Esophagus squamous epithelium (tissue), 5 donors: Measurements from ENCODE around the gene PEX13. TPM values are rescaled to one million over a fixed set of nuclear protein-coding genes. Genes with fewer than 3 reads are reported as not detected.
A peak's percentile ranks its signal among the peaks of the same experiment; 100 is the strongest.

Source experiments
- DNase-seq: peaks from one replicate; lab custom pipeline; 2025; lab: John Stamatoyannopoulos, UW
- H3K27ac ChIP-seq, 4 donors: fragments of 200-600 bp; sonication (generic); one replicate each; pipeline ENCODE4 v1.5.1; 2016 to 2019; ENCODE audit warnings: mild to moderate bottlenecking in 1 of 4
- H3K27me3 ChIP-seq, 4 donors: fragments of 200-600 bp; sonication (generic); 1 replicate in 3 of 4; 2 replicates in 1 of 4; pipeline versions ENCODE4 v1.5.1 to v1.6.0; 2017 to 2021; ENCODE audit warnings: antibody characterized with exemption in 1 of 4
- H3K36me3 ChIP-seq, 3 donors: fragments of 200-600 bp; sonication (generic); one replicate each; pipeline ENCODE4 v1.5.1; 2016 to 2019
- H3K4me1 ChIP-seq, 3 donors: fragments of 200-600 bp; sonication (generic); one replicate each; pipeline ENCODE4 v1.5.1; 2017 to 2019
- H3K4me3 ChIP-seq, 4 donors: fragments of 200-600 bp; sonication (generic); 1 replicate in 3 of 4; 2 replicates in 1 of 4; pipeline ENCODE4 v1.5.1; 2016 to 2019; ENCODE audit warnings: mild to moderate bottlenecking in 2 of 4, moderate library complexity in 1 of 4
- H3K9me3 ChIP-seq, 3 donors: fragments of 200-600 bp; sonication (generic); one replicate each; pipeline ENCODE4 v1.5.1; 2016 to 2019
- POLR2A ChIP-seq, 4 donors: fragments of 450-650 bp; IDR thresholded peaks; one replicate each; pipeline ENCODE4 v1.6.1; 2017; ENCODE audit warnings: antibody characterized with exemption in 4 of 4, mild to moderate bottlenecking in 4 of 4, moderate library complexity in 3 of 4
- WGBS, 2 donors: methylation state at CpG; one replicate each; pipeline ENCODE4 v1.1.5; 2018; 5-methylcytosine and 5-hydroxymethylcytosine counted together
- intact Hi-C: fragments of 100-400 bp; cut with DNase I; formaldehyde crosslinking; loops from one replicate; pipeline ENCODE4 v1.15.0; 2022
- total RNA-seq, 4 donors: library from RNA; depleted of rRNA; stranded (reverse); fragments of >200 nt; gene quantifications; one replicate each; pipeline ENCODE4 v1.1.0, GENCODE V29; 2016
- TF ChIP-seq, protein P1 (sequence below), 6 experiments: fragments of 450-650 bp in 4 of 6; fragments of 200-600 bp in 2 of 6; sonication (generic) in 2 of 6; IDR thresholded peaks; one replicate each; pipeline ENCODE4 v1.5.1; 2016 to 2019; ENCODE audit warnings: antibody characterized with exemption in 6 of 6, mild to moderate bottlenecking in 4 of 6, moderate library complexity in 4 of 6
- donor health status: DM: yes; HTN: yes; CAD: no.

Gene PEX13
- total RNA-seq, 4 donors from 2014 or later = 19.6 to 39.3 (median 28.5) TPM

GRCh38 chr2:61016392-61017002 lies 1.0 kb upstream of the PEX13 start:
- no peaks in the 10 kb centered on the region for H3K9me3 ChIP-seq
- H3K27ac ChIP-seq = peak overlapping the region; percentile 88 to 96 (median 92)
- H3K4me3 ChIP-seq = peak overlapping the region; percentile 63 to 94 (median 78)
- WGBS, 2 donors = 1 to 2% methylated on average over 15 to 16 of the region's 16 CpGs
- H3K27me3 ChIP-seq = no peaks in the 10 kb centered on the region
- H3K36me3 ChIP-seq = peaks cover 3 to 9% (median 5%) of the 10 kb centered on the region in 3 donors
- DNase-seq = no peak
- H3K4me1 ChIP-seq = peaks cover 10 to 75% (median 20%) of the 10 kb centered on the region in 3 donors
- intact Hi-C loops = no loop called here
- TF ChIP-seq, protein P1, sequence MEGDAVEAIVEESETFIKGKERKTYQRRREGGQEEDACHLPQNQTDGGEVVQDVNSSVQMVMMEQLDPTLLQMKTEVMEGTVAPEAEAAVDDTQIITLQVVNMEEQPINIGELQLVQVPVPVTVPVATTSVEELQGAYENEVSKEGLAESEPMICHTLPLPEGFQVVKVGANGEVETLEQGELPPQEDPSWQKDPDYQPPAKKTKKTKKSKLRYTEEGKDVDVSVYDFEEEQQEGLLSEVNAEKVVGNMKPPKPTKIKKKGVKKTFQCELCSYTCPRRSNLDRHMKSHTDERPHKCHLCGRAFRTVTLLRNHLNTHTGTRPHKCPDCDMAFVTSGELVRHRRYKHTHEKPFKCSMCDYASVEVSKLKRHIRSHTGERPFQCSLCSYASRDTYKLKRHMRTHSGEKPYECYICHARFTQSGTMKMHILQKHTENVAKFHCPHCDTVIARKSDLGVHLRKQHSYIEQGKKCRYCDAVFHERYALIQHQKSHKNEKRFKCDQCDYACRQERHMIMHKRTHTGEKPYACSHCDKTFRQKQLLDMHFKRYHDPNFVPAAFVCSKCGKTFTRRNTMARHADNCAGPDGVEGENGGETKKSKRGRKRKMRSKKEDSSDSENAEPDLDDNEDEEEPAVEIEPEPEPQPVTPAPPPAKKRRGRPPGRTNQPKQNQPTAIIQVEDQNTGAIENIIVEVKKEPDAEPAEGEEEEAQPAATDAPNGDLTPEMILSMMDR (IDR thresholded peaks at IDR 0.05) = no peak
- no peak for TF ChIP-seq POLR2A (IDR thresholded peaks at IDR 0.05)

DNA sequence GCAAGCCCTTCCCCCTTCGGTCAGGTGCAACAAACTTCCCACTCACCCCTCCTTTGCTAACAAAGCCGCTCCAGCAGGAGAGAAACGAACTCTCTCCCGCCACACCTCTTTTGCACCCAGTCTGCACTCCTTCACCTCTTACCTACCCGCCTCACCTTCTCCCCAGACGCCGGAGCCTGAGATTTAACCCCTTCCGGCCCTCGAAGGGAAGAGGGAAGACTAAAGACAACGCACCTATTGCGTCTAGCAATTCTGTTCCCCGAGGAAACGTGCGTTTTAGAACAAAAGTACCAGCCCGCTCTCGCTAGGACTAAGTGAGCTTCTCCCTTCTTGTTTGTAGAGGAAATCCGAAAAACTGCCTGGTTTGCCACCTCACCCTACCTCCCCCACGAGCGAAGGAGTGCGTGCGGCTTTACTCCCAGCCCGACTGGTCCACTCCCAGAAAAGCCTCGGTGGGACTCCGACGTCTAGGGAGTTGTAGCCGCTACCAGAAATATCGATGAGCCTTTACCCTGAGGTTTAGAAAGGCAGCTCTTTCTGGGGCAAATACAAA lies 441 bp upstream of the PEX13 start:
- intact Hi-C loops = no loop called here
- peak; percentile 44 for DNase-seq
- 0 to 1% methylated on average over 21 to 27 of the region's 27 CpGs for WGBS, 2 donors
- peak overlapping the region; percentile 63 to 94 (median 78) for H3K4me3 ChIP-seq
- no peaks in the 10 kb centered on the region for H3K9me3 ChIP-seq
- H3K27ac ChIP-seq = peak overlapping the region; percentile 88 to 96 (median 92)
- H3K27me3 ChIP-seq = no peaks in the 10 kb centered on the region
- H3K4me1 ChIP-seq = peaks cover 10 to 71% (median 20%) of the 10 kb centered on the region in 3 donors
- no peak for TF ChIP-seq POLR2A (IDR thresholded peaks at IDR 0.05)
- TF ChIP-seq, protein P1 (IDR thresholded peaks at IDR 0.05) = peak in 1 of 6 experiments; percentile 6
- peaks cover 3 to 14% (median 7%) of the 10 kb centered on the region in 3 donors for H3K36me3 ChIP-seq

DNA sequence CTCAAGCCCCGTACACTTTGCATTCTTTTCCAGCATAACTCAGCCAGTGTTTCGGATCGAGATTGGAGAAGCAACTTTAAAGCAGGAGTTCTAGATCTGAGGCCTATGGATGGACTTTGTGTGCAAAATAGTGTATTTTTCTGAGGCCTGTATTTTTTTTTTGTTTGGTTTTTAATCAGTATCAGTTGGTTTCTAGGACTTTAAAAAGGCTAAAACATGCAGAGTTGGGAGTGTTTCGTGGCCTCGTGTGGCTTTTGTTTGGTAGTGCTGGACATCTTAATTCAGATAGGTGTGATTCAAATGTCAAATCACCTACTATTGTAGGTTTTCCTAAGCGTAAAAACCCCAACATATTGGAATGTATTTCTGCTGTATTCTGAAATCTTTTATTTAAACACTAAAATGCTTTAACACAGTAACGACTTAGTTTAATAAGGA lies 817 bp downstream of the PEX13 start:
- intact Hi-C loops = no loop called here
- WGBS, 2 donors = 0% methylated on average over 7 of the region's 7 CpGs

GRCh38 chr2:61018798-61019197 lies 1.3 kb downstream of the PEX13 start:
- H3K36me3 ChIP-seq = peaks cover 3 to 32% (median 7%) of the 10 kb centered on the region in 3 donors
- H3K4me3 ChIP-seq = peak overlapping the region; percentile 63 to 94 (median 78)
- H3K4me1 ChIP-seq = peaks cover 10 to 56% (median 16%) of the 10 kb centered on the region in 3 donors
- intact Hi-C loops = no loop called here
- no peak for DNase-seq
- 20 to 23% methylated on average over 6 of the region's 6 CpGs for WGBS, 2 donors
- H3K27me3 ChIP-seq = no peaks in the 10 kb centered on the region
- peak overlapping the region in 3 of 4 donors; percentile 88 to 96 (median 89) for H3K27ac ChIP-seq
- H3K9me3 ChIP-seq = no peaks in the 10 kb centered on the region
- TF ChIP-seq, protein P1 (IDR thresholded peaks at IDR 0.05) = no peak

More for the DNA sequence above, 817 bp downstream of the PEX13 start:
- no peak for DNase-seq
- H3K36me3 ChIP-seq = peaks cover 3 to 27% (median 7%) of the 10 kb centered on the region in 3 donors
- no peak for TF ChIP-seq POLR2A (IDR thresholded peaks at IDR 0.05)
- TF ChIP-seq, protein P1 (IDR thresholded peaks at IDR 0.05) = no peak
- peak overlapping the region; percentile 63 to 94 (median 78) for H3K4me3 ChIP-seq
- peaks cover 10 to 61% (median 16%) of the 10 kb centered on the region in 3 donors for H3K4me1 ChIP-seq
- no peaks in the 10 kb centered on the region for H3K27me3 ChIP-seq
- H3K9me3 ChIP-seq = no peaks in the 10 kb centered on the region
- H3K27ac ChIP-seq = peak overlapping the region; percentile 88 to 96 (median 92)

DNA sequence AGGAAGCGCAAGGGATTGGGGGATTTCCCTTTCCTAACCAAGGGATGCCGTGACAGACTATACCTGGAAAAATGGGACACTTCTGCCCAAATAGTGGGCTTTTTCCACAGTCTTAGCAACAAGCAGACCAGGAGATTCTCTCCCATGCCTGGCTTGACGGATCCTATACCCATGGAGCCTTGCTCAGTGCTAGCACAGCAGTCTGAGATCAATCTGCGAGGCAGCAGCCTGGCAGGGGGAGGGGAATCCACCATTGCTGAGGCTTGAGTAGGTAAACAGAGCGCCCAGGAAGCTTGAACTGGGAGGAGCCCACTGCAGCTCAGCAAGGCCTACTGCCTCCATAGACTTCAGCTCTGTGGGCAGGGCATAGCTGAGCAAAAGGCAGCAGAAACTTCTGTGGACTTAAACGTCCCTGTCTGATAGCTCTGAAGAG lies 3.7 kb downstream of the PEX13 start:
- Histone ChIP-seq H3K9me3 (no peaks in the 10 kb centered on the region), H3K4me3 (no peak overlapping the region), H3K27ac (no peak overlapping the region), H3K4me1 (peaks cover 0 to 32% (median 7%) of the 10 kb centered on the region in 3 donors), H3K27me3 (no peaks in the 10 kb centered on the region), H3K36me3 (peaks cover 3 to 45% (median 7%) of the 10 kb centered on the region in 3 donors)
- intact Hi-C loops = no loop called here
- DNase-seq = no peak
- no peak for TF ChIP-seq POLR2A (IDR thresholded peaks at IDR 0.05)
- TF ChIP-seq, protein P1 (IDR thresholded peaks at IDR 0.05) = no peak
- WGBS, 2 donors = 86 to 100% methylated on average over 2 of the region's 6 CpGs
